Stimulated activated CD8-positive, alpha-beta memory T cell treated with anti-CD3 and anti-CD28 coated beads, Interleukin-15, amount 100 ng/mL, for 4 hours (primary cell): ENCODE results near the gene NADK2.
"Not testable (repeated sequence)": the region's sequence is repeated elsewhere in the genome, so short reads cannot be mapped to it uniquely, and the experiment has no call there.

ENCODE experiments used
- DNase-seq, 2 donors: peaks; one replicate each; pipeline ENCODE4 v3.0.0-alpha.2; 2020; ENCODE audit warnings: low read depth in 2 of 2

NADK2 gene

DNA sequence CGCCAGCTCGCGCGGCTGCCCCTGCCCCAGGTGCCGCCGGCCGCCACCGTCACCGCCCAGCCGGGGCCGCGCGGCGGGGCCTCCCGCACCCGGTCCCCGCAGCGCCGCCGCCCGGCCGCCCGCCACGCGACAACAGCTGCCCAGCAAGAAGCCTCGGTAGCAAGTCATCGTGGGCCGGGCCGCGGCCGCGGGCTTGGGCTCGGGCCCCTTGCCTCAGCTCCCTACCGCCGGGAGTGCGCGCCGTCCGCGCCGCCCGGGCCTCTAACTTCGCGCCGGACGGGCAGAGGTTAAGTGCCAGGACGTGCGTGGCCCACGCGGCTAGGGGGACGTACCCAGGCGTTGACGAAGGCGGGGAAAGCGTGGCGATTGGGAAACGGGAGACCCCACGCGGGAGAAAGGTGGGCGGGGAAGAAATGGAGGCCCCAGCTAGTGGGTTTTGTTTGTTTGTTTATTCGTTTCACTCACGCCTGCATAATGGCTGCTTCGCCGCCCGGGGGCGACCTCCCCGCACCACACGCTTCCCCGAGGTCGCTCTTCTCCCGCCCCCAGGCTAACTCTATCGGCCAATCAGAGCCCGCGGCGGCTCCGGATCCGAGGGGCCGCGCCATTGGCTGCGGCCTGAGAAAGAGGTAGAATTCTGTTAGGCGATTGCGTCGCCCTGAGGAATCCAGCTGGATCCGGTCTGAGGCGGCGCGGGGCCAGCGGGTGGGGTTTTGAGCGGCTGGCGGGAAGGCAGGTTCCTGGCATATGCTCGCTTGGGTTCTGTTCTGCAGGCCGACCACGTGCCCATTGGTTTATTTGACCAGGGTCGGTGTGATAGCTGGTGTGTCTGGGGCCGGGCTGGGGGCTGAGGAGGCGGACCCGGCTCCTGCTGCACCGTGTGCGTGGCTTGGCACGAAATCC lies at the start of gene NADK2:
TSS of gene NADK2 (minus strand) at position 295 of the 903 bp plus-strand sequence. CDS start at position 168, 127 bp downstream.
- peak; percentile 89 for DNase-seq

DNA sequence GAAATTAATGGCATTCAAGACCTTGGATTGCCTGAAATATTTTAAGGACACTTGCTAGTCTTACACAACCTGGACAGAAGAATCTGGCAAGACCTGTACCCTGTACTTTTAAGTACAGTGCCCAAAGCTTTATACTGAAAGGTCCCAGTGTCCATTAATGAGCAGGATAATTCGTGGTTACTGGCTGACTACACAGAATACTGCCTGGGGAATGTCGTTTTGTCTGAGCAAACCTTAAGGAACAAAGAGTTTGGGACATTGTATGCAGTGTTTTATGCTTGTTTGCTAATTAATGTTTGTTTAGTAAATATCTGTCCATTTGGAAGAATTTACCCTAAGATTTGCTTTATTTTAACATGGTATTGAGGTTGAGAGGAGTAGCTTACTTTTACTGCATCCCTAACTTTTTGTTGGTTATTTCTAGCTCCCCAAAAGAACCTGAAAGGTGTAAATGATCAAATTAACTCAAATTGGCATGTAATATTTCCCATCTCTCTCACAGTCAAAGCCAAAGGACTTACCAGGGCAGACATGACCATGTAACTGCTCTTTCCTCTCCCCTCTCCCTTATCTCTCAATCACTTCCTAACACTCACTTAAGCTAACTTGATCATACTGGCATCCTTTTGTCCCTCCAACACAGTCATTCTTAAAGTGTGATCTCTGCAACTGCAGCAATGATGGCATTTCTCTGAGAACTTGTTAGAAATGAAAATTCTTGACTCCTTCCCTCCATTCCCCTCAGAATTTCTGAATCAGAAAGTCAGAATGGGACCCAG lies 44.3 kb upstream of the NADK2 start:
- DNase-seq, result no peak

DNA sequence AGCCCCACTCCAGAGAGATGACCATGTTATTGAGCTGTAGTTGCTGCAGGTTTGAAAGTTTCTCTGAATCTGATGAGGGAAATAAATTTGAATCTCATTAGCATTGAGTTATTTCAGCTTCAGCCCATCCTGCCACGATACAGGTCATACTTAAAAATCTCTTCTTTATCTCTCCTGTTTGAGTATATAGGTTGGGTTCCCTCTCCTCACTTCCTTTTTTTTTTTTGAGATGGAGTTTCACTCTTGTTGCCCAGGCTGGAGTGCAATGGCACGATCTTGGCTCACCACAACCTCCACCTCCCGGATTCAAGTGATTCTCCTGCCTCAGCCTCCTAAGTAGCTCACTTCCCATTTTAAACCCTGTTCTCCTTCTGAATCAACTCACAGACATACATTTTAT lies 42.0 kb upstream of the NADK2 start:
- DNase-seq, result not testable (repeated sequence)

DNA sequence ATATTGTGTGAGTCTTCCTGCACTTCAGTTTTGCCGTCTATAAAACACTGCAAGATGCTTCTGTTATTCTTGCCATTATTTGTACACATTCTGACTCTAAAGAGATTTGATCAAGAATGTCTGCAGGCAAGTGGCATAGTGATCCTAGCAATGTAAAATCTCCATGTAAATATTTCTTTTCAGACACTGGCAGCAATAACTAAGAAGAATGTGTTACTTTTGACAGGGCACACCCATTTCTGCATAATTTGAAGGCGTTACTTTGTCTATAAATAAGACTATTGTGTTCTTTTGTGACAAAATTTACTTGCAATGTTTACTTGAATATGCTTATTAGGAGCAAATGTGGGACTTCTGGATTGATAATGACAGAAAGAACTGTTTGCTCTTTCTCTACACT lies 39.9 kb upstream of the NADK2 start:
- no peak for DNase-seq

- no peak for DNase-seq
Measured at GRCh38 chr5:36279054-36279698, 37.5 kb upstream of the NADK2 start.

- no peak for DNase-seq
Measured at GRCh38 chr5:36277521-36278176, 35.9 kb upstream of the NADK2 start.

GRCh38 chr5:36276864-36277263 lies 35.1 kb upstream of the NADK2 start:
- DNase-seq, result no peak

DNA sequence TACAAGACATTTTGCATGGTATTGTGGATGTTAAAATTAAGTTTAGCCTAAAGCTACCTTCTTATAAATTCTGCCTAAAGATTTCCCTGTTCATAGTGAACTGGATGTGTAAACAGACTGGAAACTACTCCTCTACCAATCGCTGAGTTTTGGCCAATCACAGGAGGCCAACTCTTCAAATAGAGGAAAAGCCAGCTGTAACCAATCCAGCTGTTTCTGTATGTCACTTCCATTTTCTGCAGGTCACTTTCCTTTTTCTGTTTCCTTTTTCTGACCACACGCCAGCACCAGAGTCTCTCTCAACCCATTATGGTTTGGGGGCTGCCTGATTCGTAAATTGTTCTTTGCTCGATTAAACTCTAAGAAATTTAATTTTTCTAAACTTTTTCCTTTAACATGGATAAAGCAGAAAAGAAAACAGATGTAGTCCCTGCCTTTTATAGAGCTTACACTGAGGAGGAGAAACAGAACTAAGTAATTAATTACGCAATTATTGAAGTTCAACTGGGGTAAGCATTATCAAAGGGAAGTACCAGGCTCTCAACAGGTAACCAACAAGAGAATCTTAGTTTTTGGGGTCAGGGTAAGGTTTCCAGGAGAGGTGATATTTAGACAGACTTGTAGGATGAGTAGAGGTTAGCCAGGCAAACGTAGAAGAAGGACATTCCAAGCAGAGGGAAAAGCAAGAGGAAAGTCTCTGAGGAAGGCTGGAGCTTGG lies 32.2 kb upstream of the NADK2 start:
- no peak for DNase-seq

GRCh38 chr5:36272136-36272690 lies 30.5 kb upstream of the NADK2 start:
- DNase-seq, result no peak

DNA sequence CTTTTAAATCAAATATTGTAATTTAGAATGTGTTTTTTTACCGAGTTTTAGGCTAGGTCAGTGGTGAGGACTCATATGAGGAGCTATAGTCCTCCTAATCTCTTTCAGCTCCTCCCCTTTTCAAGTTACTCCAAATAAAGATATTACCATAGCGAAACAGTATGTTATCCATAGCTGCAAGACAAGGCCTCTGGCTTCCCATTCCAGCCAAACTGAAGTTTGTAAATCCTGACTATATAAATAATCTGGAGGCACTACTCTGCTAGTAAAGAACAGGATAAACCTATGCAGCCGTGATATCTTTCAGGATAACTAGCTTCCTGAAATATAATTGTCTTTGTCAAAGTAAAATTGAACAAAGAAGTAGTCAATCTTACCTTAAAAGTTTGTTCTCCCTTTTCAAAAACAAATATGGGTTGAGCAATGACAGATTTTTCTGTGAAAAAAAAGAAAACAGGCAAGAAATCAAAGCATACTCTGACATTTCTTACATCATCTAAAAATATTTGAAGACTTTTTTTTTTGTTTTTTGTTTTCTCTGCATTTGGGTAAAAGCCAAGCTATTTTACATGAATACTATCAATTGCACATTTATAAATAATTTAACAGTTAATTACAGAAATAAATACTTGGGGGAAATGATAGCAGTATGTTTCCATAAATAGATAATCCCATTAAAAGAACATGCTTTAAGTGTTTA lies 29.3 kb upstream of the NADK2 start:
- no peak for DNase-seq

- no peak for DNase-seq
Measured at GRCh38 chr5:36270175-36270574, 28.4 kb upstream of the NADK2 start.

- DNase-seq, result no peak
Measured at GRCh38 chr5:36269478-36269877, 27.8 kb upstream of the NADK2 start.

DNA sequence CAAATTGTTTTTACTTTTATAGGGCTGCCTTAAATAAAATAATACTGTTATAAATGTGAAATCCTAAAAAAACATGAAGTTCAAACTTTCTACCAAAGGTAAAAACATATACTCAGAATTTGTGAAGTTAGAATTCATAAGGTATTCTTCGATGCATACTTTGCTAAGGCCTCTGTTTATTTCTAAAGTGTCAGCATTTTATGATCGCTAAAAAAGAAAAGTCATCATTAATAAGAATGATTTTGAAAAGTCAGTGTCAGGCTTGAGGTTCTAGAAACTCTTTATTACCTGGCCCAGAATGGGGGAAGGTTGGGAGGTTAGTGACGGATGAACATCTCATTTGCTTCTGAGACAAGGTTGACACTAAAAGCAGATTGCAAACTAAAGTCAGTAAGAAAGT lies 26.2 kb upstream of the NADK2 start:
- DNase-seq, result no peak

DNA sequence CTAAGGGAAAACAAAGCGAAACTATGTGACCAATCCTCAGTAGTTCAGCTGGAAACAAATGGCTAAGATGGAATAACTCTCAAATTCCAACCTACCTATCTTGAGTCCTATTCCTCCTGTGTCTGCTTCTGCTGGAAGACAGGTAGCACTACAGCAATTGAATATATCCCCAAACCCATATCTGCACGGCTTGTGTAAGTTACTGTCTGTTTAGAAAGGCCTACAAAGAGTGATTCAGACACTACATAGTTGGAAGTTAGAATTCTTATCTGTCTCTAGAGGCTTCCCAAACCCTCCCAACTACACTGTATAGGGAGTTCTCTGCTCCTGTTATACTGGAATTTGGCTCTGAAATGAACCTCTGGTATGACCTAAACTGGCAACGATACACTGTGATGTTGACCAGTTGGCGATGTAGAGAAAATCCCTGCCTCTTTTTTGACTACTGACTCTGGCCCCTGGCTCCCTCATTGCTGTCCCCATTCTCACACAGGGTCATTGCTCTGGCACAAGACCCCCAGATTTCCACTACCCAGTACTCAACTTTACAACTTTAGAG lies 22.6 kb upstream of the NADK2 start:
- no peak for DNase-seq

- DNase-seq, result no peak
Measured at GRCh38 chr5:36261186-36261585, 19.5 kb upstream of the NADK2 start.

DNA sequence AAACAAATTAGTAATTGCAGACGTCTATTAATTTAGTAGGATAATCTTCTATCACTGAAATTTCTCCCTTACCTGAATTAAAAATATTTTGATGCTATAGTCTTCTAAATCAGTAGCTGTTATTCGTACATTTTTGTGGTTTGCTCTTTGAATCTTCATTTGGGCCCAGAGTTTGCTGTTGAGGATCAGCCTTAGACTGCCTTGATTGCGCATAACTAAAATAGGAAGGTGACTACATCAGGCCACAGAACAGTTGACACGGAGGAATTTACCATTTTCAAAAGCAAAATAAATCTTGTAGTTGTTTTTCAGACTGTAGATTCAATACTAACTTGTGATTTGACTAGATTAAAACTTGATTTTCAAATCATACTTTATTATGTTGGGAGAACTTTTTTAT lies 11.8 kb upstream of the NADK2 start:
- DNase-seq, result no peak

DNA sequence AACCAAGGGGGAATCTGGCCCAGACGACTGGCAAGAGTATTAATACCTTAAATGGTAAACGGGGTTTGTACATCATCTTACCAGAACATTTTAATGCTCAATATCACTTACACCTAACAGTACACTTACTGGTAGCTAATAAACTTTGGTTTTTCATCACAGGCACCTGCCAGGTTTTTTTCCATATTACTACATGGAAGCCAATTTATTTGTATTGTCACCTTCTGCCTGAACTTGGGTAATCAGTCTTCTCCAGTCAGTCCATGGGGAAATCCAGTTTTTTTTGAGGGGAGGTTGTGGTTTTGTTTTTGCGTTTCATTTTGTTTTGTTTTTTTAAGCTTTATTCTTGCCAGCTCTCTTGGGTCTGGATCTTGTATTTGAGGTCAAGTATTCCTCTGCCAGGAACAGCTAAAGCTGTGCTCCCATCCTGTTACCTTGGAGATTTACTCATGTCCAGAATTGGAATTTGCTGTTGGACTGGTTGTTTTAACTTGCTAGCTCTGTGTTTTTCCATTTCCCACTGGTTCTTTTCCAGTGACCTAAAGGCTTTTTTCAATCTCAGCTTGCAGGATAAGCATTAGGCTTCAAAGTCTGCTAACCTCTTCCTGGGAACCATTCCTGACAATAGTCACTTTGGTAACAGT lies 11.1 kb upstream of the NADK2 start:
- DNase-seq, result no peak

- DNase-seq, result no peak
Measured at GRCh38 chr5:36251218-36251617, 9.5 kb upstream of the NADK2 start.

- no peak for DNase-seq
Measured at GRCh38 chr5:36250427-36250826, 8.7 kb upstream of the NADK2 start.
